ENCODE measurements around the gene RUNX3. TPM values are rescaled to one million over a fixed set of nuclear protein-coding genes. Genes with fewer than 3 reads are reported as not detected.
A peak's percentile ranks its signal among the peaks of the same experiment; 100 is the strongest.

RUNX3 gene
- polyA plus RNA-seq, 3 donors, result 4.4 to 27.9 (median 6.7) TPM

GRCh38 chr1:24871306-24871901, 58.7 kb downstream of the RUNX3 start:
- Mint-ChIP-seq H3K36me3 (no peaks in the 10 kb centered on the region), H3K4me1 (peaks cover 35% of the 10 kb centered on the region), H3K27me3 (ENCODE audit: low read depth in 3 of 3) (peaks cover 31 to 45% (median 36%) of the 10 kb centered on the region in 3 donors), H3K4me3 (peak overlapping the region; percentile 27 to 76), H3K9me3 (peaks cover 0 to 2% (median 0%) of the 10 kb centered on the region in 7 donors), H3K27ac (peak overlapping the region in 3 of 7 donors; percentile 33 to 69 (median 60))
- intact Hi-C loops (cut with micrococcal nuclease), result no loop called here
- Histone ChIP-seq H4K20me1 (ENCODE audit: insufficient read depth, low read length) (no peaks in the 10 kb centered on the region), H3K27me3 (ENCODE audit: control insufficient read depth in 2 of 2, insufficient read depth in 2 of 2, low read length in 2 of 2) (peaks cover 0 to 17% of the 10 kb centered on the region in 2 donors), H3K9me3 (replicated peaks in 1 of 2; ENCODE audit: control insufficient read depth in 1 of 2, insufficient read depth in 1 of 2, low read length in 2 of 2) (no peaks in the 10 kb centered on the region), H3K4me2 (replicated peaks; ENCODE audit: extremely low read depth, low read length, poor library complexity, severe bottlenecking) (peak overlapping the region; percentile 41), H3K79me2 (ENCODE audit: insufficient read depth, low read length) (no peaks in the 10 kb centered on the region), H3K4me1 (ENCODE audit: control insufficient read depth in 1 of 2, insufficient read depth in 2 of 2, low read length in 2 of 2) (peaks cover 33% of the 10 kb centered on the region in 2 donors), H3K36me3 (replicated peaks in 1 of 2; ENCODE audit: control insufficient read depth in 1 of 2, insufficient read depth in 2 of 2, low read length in 2 of 2) (no peaks in the 10 kb centered on the region), H3K9ac (ENCODE audit: insufficient read depth, low read length, poor library complexity, severe bottlenecking) (no peak overlapping the region), H3K27ac (ENCODE audit: low read depth in 1 of 2, low read length in 2 of 2) (no peak overlapping the region), H2AFZ (ENCODE audit: insufficient read depth, low read depth, low read length, poor library complexity, severe bottlenecking) (peak overlapping the region; percentile 73), H3K4me3 (replicated peaks in 1 of 3; ENCODE audit: low read depth in 2 of 3, low read length in 3 of 3) (peak overlapping the region in 1 of 3 experiments; percentile 42)
- TF ChIP-seq CTCF (IDR thresholded peaks at IDR 0.05), result no peak
- DNase-seq, result no peak
- WGBS (ENCODE audit: insufficient coverage), result 76% methylated on average over 3 of the region's 11 CpGs

GRCh38 chr1:24870551-24871195, 59.4 kb downstream of the RUNX3 start:
- Mint-ChIP-seq H3K27ac (peak overlapping the region in 3 of 7 donors; percentile 3 to 63 (median 33)), H3K27me3 (ENCODE audit: low read depth in 3 of 3) (peaks cover 29 to 44% (median 39%) of the 10 kb centered on the region in 3 donors), H3K4me1 (peaks cover 35% of the 10 kb centered on the region), H3K36me3 (no peaks in the 10 kb centered on the region), H3K9me3 (peaks cover 0 to 2% (median 0%) of the 10 kb centered on the region in 7 donors), H3K4me3 (peak overlapping the region; percentile 24 to 76)
- no peaks in the 10 kb centered on the region for H3K36me3 ChIP-seq (replicated peaks in 1 of 2; ENCODE audit: control insufficient read depth in 1 of 2, insufficient read depth in 2 of 2, low read length in 2 of 2)
- peaks cover 0 to 17% of the 10 kb centered on the region in 2 donors for H3K27me3 ChIP-seq (ENCODE audit: control insufficient read depth in 2 of 2, insufficient read depth in 2 of 2, low read length in 2 of 2)
- H3K4me1 ChIP-seq (ENCODE audit: control insufficient read depth in 1 of 2, insufficient read depth in 2 of 2, low read length in 2 of 2), result peaks cover 33% of the 10 kb centered on the region in 2 donors
- intact Hi-C loops (cut with micrococcal nuclease), result no loop called here
- peak overlapping the region; percentile 46 for H3K4me2 ChIP-seq (replicated peaks; ENCODE audit: extremely low read depth, low read length, poor library complexity, severe bottlenecking)
- no peak for TF ChIP-seq CTCF (IDR thresholded peaks at IDR 0.05)
- H3K79me2 ChIP-seq (ENCODE audit: insufficient read depth, low read length), result no peaks in the 10 kb centered on the region
- no peaks in the 10 kb centered on the region for H4K20me1 ChIP-seq (ENCODE audit: insufficient read depth, low read length)
- peak overlapping the region in 1 of 3 experiments; percentile 19 for H3K4me3 ChIP-seq (replicated peaks in 1 of 3; ENCODE audit: low read depth in 2 of 3, low read length in 3 of 3)
- peak overlapping the region; percentile 73 for H2AFZ ChIP-seq (ENCODE audit: insufficient read depth, low read depth, low read length, poor library complexity, severe bottlenecking)
- H3K9ac ChIP-seq (ENCODE audit: insufficient read depth, low read length, poor library complexity, severe bottlenecking), result no peak overlapping the region
- DNase-seq, result peak in 2 of 3 donors; percentile 16 to 43
- H3K9me3 ChIP-seq (replicated peaks in 1 of 2; ENCODE audit: control insufficient read depth in 1 of 2, insufficient read depth in 1 of 2, low read length in 2 of 2), result no peaks in the 10 kb centered on the region
- no peak overlapping the region for H3K27ac ChIP-seq (ENCODE audit: low read depth in 1 of 2, low read length in 2 of 2)
- WGBS (ENCODE audit: insufficient coverage), result 1% methylated on average over 18 of the region's 20 CpGs
